ENCODE data around the gene PI16. TPM values are rescaled to one million over a fixed set of nuclear protein-coding genes. Genes with fewer than 3 reads are reported as not detected.

Gene PI16
- total RNA-seq, 2 donors from 2014 or later, result 1.2 to 2.6 TPM

DNA sequence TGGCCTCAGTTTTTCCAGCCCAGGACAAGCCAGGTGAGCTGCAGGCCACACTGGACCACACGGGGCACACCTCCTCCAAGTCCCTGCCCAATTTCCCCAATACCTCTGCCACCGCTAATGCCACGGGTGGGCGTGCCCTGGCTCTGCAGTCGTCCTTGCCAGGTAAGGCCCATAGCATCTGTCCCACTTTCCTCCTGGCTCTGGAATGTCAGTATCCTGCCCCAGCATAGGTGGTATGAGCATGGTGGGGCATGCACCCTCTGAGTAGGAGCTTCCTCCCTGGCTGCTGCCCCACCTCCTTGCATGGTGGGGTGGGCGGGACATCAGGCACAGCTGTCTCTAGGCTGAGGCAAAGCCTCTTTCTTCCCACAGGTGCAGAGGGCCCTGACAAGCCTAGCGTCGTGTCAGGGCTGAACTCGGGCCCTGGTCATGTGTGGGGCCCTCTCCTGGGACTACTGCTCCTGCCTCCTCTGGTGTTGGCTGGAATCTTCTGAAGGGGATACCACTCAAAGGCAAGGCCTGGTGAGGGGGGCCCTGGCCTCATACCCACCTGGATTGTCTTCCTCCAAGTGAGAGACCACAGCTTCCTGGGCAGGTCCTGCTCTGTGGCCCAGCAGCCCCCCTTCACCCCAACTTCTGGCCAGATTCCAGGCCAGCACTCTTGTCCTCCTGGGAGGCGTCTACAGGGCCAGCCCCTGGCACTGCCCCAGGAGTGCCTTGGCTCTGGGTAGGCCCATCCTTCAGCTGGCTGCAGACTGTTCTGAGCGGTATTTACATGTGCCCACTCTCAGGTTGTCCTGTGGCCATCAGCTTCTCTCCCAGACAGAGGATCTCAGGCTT is 9.1 kb downstream of the PI16 start:
- H3K36me3 ChIP-seq, result no peaks in the 10 kb centered on the region
- TF ChIP-seq, protein P1, sequence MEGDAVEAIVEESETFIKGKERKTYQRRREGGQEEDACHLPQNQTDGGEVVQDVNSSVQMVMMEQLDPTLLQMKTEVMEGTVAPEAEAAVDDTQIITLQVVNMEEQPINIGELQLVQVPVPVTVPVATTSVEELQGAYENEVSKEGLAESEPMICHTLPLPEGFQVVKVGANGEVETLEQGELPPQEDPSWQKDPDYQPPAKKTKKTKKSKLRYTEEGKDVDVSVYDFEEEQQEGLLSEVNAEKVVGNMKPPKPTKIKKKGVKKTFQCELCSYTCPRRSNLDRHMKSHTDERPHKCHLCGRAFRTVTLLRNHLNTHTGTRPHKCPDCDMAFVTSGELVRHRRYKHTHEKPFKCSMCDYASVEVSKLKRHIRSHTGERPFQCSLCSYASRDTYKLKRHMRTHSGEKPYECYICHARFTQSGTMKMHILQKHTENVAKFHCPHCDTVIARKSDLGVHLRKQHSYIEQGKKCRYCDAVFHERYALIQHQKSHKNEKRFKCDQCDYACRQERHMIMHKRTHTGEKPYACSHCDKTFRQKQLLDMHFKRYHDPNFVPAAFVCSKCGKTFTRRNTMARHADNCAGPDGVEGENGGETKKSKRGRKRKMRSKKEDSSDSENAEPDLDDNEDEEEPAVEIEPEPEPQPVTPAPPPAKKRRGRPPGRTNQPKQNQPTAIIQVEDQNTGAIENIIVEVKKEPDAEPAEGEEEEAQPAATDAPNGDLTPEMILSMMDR (IDR thresholded peaks at IDR 0.05), result no peak
- H3K27me3 ChIP-seq, result no peaks in the 10 kb centered on the region
- no peak overlapping the region for H3K4me3 ChIP-seq
- H3K27ac ChIP-seq, result no peak overlapping the region
- no peak for DNase-seq
- intact Hi-C loops (cut with DNase I), result no loop called here
- no peaks in the 10 kb centered on the region for H3K9me3 ChIP-seq
- no peaks in the 10 kb centered on the region for H3K4me1 ChIP-seq
- H3K9ac ChIP-seq (ENCODE audit: low read depth in 2 of 2, low read length in 2 of 2), result no peak overlapping the region

DNA sequence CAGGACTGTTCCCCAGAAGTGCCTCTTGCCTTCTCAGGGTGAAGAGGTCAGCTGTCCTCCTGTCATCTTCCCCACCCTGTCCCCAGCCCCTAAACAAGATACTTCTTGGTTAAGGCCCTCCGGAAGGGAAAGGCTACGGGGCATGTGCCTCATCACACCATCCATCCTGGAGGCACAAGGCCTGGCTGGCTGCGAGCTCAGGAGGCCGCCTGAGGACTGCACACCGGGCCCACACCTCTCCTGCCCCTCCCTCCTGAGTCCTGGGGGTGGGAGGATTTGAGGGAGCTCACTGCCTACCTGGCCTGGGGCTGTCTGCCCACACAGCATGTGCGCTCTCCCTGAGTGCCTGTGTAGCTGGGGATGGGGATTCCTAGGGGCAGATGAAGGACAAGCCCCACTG is 9.8 kb downstream of the PI16 start:
- Histone ChIP-seq H3K9me3 (no peaks in the 10 kb centered on the region), H3K4me3 (no peak overlapping the region), H3K27ac (no peak overlapping the region), H3K4me1 (no peaks in the 10 kb centered on the region), H3K36me3 (no peaks in the 10 kb centered on the region), H3K27me3 (no peaks in the 10 kb centered on the region), H3K9ac (ENCODE audit: low read depth in 2 of 2, low read length in 2 of 2) (no peak overlapping the region)
- TF ChIP-seq, protein P1 (IDR thresholded peaks at IDR 0.05), result no peak
- intact Hi-C loops (cut with DNase I), result no loop called here
- no peak for DNase-seq

DNA sequence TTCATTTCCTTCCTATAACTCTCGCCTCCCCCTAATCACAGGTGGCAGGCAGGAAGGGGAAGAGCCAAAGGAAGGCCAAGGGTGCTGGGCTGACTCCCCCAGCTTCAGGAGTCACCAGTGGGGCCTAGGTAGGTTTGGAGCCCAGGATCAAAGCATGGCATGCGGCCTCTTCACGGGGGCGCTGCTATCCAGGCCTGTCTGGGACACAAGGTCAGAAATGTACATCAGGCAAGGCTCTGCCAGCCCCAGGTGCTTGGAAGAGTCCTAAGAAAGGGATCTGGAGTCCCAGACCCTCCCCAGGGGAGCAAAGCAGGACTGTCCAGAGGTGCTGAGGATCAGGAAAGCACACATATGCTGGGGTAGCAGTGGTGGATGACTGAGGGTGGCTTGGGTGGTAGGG is 10.4 kb downstream of the PI16 start:
- no peak for DNase-seq
- no peak overlapping the region for H3K27ac ChIP-seq
- H3K36me3 ChIP-seq, result peaks cover under 1% of the 10 kb centered on the region
- no peaks in the 10 kb centered on the region for H3K9me3 ChIP-seq
- H3K27me3 ChIP-seq, result no peaks in the 10 kb centered on the region
- H3K4me1 ChIP-seq, result no peaks in the 10 kb centered on the region
- no peak overlapping the region for H3K9ac ChIP-seq (ENCODE audit: low read depth in 2 of 2, low read length in 2 of 2)
- intact Hi-C loops (cut with DNase I), result no loop called here
- H3K4me3 ChIP-seq, result no peak overlapping the region
- TF ChIP-seq, protein P1 (IDR thresholded peaks at IDR 0.05), result no peak

DNA sequence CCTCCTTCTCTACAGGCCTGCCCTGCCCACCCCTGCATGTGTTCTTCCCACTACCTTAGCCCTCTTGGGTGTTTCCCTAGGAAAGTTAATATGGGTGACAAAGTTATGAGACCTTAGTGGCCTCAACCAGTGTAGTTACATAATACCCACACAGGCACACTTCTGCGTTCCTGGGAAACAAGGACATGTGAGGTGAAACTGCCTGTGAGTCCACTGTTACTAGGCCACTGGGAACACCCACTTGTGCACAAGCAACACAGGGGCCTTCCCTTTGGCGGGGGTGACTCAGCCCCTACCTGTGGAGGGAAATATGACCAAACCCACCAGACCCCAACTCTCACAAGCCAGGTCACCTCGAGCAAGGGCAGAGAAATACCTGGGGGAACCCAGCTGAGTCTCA is 12.8 kb downstream of the PI16 start:
- Histone ChIP-seq H3K27me3 (no peaks in the 10 kb centered on the region), H3K36me3 (peaks cover 16% of the 10 kb centered on the region), H3K4me1 (no peaks in the 10 kb centered on the region), H3K4me3 (no peak overlapping the region), H3K9me3 (no peaks in the 10 kb centered on the region), H3K27ac (no peak overlapping the region), H3K9ac (ENCODE audit: low read depth in 2 of 2, low read length in 2 of 2) (no peak overlapping the region)
- DNase-seq, result no peak
- TF ChIP-seq, protein P1 (IDR thresholded peaks at IDR 0.05), result no peak
- intact Hi-C loops (cut with DNase I), result no loop called here

DNA sequence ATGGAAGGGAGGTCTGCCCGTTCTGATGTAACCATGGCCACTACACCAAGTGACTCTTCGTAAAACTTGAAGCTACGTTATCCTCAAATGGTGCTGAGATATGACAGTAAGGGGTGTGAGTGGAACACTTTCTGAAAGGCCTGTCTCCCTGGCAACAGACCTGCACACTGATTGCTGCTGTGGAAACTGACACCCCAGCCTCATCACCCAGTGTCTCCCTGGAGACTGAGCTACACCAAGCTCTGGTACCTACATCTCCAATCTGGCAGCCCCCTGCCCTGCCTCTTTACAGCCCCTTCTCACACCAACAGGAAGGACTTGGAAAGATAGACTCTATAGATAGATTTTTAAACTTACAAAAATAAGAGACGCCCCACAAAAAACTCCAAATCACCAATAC is 13.2 kb downstream of the PI16 start:
- no peaks in the 10 kb centered on the region for H3K9me3 ChIP-seq
- no peak overlapping the region for H3K4me3 ChIP-seq
- H3K27ac ChIP-seq, result no peak overlapping the region
- H3K9ac ChIP-seq (ENCODE audit: low read depth in 2 of 2, low read length in 2 of 2), result no peak overlapping the region
- peaks cover 20% of the 10 kb centered on the region for H3K36me3 ChIP-seq
- H3K4me1 ChIP-seq, result no peaks in the 10 kb centered on the region
- intact Hi-C loops (cut with DNase I), result no loop called here
- DNase-seq, result no peak
- H3K27me3 ChIP-seq, result no peaks in the 10 kb centered on the region
- TF ChIP-seq, protein P1 (IDR thresholded peaks at IDR 0.05), result no peak
